GM13977 (cell line): Measurements from ENCODE around the gene ARGLU1.
"Not testable (repeated sequence)": the region's sequence is repeated elsewhere in the genome, so short reads cannot be mapped to it uniquely, and the experiment has no call there.

Experiments
- DNase-seq: peaks from one replicate; pipeline ENCODE4 v3.0.0; 2012; ENCODE audit warnings: low spot score
- in situ Hi-C: fragments of 300-500 bp; cut with MboI; formaldehyde crosslinking; loops from one replicate; pipeline ENCODE4 v1.12.0; 2022; ENCODE audit warnings: low sequenced_read_pairs, low pct_unique_long_range_greater_than_20kb, mixed read lengths, inconsistent platforms; ENCODE audit not compliant: unreplicated experiment
- TF ChIP-seq, protein P1 (sequence below): IDR thresholded peaks from 2 replicates; pipeline ENCODE4 v1.5.1; 2012; ENCODE audit warnings: mild to moderate bottlenecking, control low read depth; ENCODE audit not compliant: insufficient read depth; ENCODE audit errors: extremely low read depth, missing control alignments

The ARGLU1 gene

DNA sequence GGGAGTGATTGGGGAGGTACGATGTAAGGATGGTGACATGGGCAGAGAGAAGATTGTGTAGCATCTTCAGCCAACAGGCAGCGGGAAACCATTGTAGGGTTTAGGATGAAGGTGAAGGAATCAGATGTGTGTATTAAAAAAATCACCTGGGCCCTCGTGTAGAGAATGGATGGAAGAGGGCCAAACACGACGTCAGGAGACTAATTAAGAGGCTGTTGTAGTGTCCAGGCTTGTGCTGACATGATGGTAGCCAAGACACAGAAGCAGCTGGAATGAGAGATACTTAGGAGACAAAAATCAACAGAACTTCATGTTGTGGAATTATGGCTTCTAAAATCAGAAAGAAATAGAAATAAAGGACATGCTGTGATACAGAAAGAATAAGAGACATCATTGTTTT, 41.2 kb upstream of the ARGLU1 start:
- TF ChIP-seq, protein P1, sequence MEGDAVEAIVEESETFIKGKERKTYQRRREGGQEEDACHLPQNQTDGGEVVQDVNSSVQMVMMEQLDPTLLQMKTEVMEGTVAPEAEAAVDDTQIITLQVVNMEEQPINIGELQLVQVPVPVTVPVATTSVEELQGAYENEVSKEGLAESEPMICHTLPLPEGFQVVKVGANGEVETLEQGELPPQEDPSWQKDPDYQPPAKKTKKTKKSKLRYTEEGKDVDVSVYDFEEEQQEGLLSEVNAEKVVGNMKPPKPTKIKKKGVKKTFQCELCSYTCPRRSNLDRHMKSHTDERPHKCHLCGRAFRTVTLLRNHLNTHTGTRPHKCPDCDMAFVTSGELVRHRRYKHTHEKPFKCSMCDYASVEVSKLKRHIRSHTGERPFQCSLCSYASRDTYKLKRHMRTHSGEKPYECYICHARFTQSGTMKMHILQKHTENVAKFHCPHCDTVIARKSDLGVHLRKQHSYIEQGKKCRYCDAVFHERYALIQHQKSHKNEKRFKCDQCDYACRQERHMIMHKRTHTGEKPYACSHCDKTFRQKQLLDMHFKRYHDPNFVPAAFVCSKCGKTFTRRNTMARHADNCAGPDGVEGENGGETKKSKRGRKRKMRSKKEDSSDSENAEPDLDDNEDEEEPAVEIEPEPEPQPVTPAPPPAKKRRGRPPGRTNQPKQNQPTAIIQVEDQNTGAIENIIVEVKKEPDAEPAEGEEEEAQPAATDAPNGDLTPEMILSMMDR: no peak
- in situ Hi-C loops: no loop called here
- no peak for DNase-seq

DNA sequence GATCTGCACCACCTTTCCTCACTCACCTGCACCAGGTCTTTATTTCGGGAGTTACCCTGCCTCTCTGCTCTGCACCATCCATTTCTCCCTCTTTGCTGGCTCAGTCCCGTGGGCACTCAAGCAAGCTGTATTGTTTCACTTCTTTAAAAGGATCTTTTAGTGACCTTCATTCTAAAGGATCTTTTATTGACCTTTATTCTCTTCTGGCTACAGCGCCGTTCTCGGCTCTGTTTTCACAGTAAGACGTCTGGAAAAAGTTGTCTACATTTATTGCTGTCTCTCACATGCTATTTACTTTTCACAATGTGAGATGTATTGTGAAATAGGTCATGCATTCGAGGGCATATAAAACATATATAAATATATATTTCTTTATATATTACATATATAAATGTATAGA, 35.6 kb upstream of the ARGLU1 start:
- in situ Hi-C loops: no loop called here
- no peak for DNase-seq
- TF ChIP-seq, protein P1: no peak

DNA sequence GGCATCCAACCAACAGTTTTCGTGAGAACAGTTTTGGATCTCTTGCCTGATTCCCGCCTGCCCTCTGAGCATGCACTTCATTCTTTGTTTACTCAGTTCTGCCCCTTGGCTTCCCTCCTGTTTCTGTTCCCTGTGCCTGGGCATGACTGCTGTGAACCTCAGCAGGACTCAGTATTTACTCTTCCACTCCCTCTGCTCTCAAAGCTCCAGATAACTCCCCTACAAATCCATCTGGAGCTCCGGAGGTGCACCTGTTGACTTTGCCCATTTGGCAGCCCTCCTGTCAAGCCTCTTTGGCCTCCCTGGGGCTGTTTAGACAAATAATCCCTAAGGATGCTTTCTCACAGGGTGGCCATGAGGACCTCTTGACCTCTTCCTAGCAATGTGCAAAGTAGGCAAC, 34.2 kb upstream of the ARGLU1 start:
- DNase-seq: no peak
- in situ Hi-C loops: no loop called here
- TF ChIP-seq, protein P1: no peak

DNA sequence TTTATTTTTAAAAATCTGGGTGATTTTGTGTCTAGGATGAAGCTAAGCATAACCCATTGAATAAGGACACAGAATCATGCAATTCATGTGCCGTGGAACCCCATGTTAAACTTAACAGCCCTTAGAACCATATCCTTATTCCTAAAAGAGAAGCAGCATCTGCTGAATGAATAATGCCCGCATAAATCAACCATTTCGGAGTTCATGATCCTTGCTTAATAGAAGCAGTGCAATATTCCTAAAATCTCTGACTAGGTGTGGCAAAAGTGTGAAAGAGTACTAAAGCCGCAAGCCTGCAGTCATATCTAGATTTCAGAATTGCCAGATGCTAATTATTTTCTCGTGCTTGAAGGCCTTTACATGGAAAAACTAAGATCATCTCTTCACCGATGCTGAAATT, 33.6 kb upstream of the ARGLU1 start:
- no peak for DNase-seq
- in situ Hi-C loops: no loop called here
- TF ChIP-seq, protein P1: no peak

DNA sequence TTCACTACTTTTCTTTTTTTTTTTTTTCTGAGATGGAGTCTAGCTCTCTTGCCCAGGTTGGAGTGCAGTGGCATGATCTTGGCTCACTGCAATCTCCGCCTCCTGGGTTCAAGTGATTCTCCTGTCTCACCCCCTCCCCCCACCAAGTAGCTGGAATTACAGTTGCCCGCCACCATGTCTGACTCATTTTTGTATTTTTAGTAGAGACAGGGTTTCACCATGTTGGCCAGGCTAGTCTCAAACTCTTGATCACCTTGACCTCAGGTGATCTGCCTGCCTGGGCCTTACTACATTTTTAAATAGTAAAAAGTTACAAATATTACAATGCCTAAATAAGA, 32.8 kb upstream of the ARGLU1 start:
- DNase-seq, in situ Hi-C loops: not testable (repeated sequence)

DNA sequence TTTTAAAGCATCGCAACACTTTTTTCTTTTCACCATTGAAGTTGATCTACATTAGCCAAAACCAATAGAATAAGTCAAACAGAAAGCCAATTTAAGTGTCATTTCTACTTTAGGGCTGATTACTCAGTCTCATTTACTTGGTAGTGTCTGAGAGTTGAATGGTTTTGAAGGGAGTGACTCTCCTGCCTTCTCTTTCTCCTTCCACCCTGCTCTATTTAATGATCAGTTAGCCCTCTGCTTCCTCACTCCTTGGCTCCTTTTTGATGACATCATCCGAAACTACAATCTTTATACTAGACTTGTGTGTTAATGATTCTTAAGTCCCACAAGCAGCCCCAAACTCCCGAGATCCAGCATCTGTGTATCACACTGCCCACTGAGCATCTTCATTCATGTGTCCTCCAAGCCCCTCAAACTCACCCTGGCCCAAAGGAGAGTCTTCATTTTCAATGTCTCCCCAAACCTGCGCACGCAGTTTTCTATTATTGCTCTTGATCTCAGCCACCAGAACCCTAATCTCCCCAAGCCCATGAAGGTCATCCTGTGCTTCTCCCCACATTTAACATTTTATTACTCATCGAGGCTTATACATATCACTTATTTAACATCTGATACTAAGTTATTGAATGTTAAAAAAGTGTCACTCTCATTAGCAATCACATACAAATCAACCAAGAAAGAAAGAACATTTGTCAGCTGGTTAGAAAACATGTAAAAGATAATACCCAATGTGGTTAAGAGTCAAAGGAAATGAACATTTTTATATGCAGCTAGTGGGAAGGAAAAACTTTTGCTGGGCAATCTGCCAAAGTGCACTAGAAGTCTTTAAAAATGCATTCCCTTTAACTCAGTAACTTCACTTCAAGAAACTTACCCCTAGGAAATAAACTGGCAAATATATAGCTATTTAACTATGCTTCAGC, 32.2 kb upstream of the ARGLU1 start:
- in situ Hi-C loops: no loop called here
- no peak for DNase-seq
- TF ChIP-seq, protein P1: no peak

DNA sequence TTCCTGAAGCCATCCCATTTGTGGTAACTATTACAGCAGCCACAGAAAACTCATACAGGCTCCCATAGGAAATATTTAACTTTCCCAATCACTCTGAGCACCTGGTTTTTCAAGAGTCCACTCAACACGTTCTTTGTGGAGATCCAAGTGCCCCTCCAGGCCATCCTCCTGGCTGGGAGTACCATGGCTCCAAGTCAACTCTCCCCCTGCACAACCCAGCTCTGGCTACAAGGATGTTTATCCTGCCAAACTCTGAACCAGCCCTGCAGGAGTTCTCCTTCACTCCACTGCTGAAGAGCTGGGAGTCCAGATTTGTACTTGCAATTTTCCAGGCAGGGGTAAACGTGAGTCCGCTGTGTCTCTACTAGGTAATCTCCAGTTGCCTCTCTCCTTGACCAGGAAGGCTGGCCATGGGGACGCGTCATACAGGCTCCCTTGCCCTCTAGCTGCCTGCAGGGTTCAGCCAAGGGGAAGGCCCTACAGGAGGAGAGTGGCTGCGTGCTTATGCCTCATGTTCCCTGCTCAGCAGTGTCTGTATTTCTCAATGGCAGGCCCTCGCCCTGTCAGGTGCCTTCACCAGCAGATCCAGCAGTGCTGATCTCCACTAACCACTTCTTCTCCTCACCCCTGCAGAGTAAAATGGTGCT, 29.9 kb upstream of the ARGLU1 start:
- DNase-seq: no peak
- in situ Hi-C loops: no loop called here
- TF ChIP-seq, protein P1: no peak
